Stimulated activated CD4-positive, alpha-beta T cell treated with anti-CD3 and anti-CD28 coated beads, Interleukin-4, amount 100 ng/mL, for 24 hours (primary cell): ENCODE measurements around the gene BCL10.

ENCODE experiments used
- DNase-seq: peaks from one replicate; pipeline ENCODE4 v3.0.0-alpha.2; 2020

Gene BCL10

GRCh38 chr1:85276215-85276977 lies at the start of gene BCL10:
Gene BCL10, minus strand, starts transcription at chr1:85276632. Its CDS starts 280 bp downstream, at chr1:85276352.
- DNase-seq, result peak; percentile 96

DNA sequence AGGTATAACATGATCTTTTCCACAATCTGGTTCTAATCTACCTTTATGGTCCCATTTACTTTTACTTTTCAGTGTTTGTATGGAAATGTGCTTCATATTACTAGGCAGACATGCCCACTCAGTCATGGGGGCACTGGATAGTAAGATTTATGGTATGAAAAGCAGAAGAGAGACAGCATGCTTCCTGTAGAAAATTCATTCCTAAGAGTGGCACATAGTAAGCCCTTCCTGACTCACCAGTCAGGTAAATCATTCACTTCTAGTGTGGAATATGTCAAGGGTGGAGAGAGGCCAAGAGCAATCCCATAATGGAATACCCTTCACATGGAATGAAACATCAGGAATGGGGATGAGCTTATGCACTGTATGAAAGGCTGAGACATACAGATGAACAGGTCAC lies 49.5 kb upstream of the BCL10 start:
- DNase-seq, result no peak

- no peak for DNase-seq
These were observed 47.3 kb upstream of the BCL10 start for GRCh38 chr1:85323770-85324169.

DNA sequence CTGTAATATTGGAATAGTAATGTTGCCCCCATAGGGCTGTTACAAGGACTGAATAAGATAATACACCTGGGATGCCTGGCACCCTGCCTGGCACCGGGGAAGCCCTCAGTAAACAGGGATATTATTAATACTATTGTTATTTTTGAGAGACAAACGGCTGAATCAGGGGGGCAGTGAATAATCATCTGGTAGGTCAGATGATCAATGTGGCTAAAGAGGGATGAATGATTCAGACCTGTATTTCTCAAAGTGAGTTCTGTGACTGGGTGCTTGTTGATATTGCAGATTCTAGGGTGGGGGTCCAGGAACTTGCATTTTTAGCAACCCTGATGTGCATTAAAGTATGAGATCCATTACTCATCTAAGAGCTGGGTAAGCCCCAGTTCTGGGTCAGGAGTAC lies 46.2 kb upstream of the BCL10 start:
- DNase-seq, result no peak

- peak; percentile 20 for DNase-seq
These were observed 45.0 kb upstream of the BCL10 start for GRCh38 chr1:85321237-85321964.

GRCh38 chr1:85320371-85321131 lies 44.1 kb upstream of the BCL10 start:
- no peak for DNase-seq

DNA sequence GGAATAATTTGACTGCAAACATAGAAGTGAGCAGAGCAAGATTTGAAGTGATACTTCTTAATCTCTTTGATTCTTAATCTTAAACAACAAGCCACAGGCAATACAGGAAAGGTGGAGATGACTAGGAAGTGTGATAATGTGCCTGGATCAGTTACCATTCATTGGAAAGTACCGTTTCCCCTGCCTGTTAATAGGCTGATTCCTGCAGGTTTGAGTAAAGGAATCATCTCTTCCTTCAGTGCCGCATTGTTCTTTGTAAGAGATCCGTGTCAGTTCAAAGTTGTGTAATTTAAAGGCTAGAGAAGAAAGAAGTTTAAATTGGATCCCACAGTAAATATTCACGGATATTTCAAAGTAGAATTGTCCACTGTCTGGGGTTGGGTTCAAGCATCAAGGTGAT lies 43.5 kb upstream of the BCL10 start:
- DNase-seq, result no peak

GRCh38 chr1:85319491-85319890 lies 43.1 kb upstream of the BCL10 start:
- no peak for DNase-seq

DNA sequence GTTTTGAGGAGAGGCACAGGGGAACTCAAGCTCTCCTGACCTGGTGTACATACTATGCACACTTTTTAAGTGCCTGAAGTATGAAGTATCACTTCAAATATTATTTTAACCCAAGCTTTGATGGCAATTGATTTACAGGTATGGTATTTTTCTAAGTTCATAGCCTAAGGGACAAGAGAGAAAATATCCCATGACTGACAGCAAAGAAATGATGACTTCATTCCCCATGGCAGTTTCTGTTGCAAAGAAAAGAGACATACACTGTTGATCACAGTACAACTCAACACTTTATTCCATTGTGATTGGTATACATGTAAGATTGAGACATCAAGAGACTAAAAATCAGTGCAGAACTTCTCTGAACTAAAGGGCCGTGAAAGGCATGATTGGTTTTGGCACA lies 41.8 kb upstream of the BCL10 start:
- no peak for DNase-seq

DNA sequence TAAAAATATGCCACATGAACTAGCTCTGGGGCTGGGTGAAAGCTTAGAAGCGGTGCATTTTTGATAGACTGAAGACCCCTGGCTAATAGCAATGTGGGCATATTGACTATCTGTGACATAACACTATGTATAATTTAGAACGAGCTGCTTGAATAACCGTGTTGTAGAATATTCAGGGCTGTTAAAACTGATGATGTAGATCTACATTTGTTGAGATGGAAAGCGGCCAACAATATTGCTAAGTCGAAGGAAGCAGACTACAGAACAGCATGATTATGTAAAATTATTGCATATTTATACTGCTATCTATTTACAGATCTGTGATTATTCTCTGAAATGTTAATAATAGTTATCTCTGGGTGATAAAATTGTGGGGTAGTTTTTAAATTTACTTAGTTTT lies 41.1 kb upstream of the BCL10 start:
- no peak for DNase-seq

DNA sequence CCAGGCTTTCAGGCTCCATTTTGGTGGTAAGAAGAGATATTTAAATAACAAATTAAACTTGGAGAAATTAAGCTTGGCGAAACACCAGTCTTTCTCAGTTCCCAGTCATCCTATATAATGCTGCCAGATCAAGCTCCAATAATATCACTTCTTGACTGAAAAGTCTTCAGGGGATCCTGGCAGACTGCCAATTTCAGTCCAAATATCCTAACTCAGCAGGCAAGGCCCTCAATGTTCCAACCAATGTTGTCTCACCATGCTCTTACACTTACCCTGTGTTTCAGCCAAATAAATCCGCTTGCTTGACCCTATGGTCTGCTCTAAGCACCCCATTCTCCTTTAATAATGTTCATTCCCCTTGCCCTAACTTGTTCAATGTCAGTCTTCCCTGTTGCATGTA lies 39.9 kb upstream of the BCL10 start:
- no peak for DNase-seq

- DNase-seq, result no peak
These were observed 39.4 kb upstream of the BCL10 start for GRCh38 chr1:85315789-85316188.

DNA sequence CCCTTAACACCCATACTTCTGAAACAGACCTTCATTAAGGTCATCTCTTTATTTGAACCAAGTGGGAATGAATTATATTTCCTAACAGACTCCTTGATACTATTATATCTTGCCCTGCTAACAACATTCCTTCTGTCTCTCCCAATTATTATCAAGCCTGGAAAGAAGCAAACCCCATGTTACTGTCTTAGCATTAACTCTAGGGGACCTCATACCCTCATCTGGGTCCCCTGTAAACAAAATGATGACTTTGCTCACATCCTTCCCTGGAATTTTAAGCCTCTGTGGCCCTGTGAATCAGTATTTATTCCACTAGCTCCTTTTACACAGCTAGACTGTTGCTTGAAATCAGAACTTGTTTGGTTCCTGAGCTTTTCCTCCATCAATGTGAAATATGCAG lies 38.3 kb upstream of the BCL10 start:
- no peak for DNase-seq

GRCh38 chr1:85313888-85314696 lies 37.7 kb upstream of the BCL10 start:
- no peak for DNase-seq

GRCh38 chr1:85311818-85312217 lies 35.4 kb upstream of the BCL10 start:
- DNase-seq, result no peak

GRCh38 chr1:85308833-85309350 lies 32.5 kb upstream of the BCL10 start:
- no peak for DNase-seq

DNA sequence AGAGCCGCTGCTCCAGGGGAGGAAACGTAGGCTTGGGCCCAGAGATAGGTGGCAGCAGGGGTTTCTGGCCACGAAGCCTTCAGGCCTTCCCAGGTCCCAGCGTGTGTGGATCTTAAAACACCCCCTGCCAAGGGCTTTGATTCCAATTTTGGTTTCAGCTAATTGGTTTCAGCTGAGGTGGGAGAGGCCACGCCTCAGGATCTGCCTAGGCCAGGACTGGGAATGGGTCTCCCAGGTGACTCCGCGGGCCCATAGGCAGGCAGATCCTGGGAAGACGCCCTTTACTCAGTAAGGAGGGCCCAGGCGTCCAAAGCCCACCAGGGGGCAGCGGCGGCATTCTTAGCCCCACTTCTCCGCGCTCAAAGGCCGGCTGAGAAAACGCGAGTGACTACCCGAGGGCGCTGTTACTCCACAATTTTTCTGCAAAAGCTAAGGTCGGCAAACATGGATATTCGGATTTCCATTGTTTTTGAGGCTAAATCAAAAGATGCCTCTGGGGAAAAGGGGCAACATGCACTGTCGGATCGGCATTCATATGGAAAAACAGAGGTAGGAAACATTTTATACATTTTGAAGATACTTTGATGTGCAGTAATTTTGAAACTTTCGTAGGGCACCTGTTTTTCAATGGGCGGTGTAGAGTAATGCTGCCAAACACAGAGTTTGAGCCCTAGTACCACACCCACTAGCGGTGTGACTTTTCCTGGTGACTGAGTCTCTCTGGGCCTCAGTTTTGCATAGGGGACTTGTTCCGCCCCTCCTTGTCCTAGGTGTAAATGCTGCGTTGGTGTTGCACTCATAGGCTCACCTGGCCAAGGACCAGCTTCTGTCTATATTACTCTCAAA lies 31.8 kb upstream of the BCL10 start:
- peak; percentile 67 for DNase-seq

DNA sequence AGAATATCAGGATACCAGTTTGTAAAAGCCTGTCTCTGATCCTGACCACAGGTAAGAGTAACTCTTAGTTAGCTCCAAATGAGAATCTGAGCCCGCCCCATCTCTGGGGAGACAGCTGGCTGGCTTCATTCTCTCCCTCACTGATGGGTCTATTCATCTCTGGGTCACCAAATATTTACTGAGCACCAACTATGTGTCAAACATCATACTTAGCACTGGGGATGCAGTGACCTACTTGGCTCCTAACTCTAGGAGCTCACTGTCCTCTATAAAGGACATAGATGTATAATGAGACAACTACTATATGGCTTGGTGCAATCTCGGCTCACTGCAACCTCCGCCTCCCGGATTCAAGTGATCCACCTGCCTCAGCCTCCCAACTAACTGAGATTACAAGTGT lies 29.8 kb upstream of the BCL10 start:
- DNase-seq, result no peak

DNA sequence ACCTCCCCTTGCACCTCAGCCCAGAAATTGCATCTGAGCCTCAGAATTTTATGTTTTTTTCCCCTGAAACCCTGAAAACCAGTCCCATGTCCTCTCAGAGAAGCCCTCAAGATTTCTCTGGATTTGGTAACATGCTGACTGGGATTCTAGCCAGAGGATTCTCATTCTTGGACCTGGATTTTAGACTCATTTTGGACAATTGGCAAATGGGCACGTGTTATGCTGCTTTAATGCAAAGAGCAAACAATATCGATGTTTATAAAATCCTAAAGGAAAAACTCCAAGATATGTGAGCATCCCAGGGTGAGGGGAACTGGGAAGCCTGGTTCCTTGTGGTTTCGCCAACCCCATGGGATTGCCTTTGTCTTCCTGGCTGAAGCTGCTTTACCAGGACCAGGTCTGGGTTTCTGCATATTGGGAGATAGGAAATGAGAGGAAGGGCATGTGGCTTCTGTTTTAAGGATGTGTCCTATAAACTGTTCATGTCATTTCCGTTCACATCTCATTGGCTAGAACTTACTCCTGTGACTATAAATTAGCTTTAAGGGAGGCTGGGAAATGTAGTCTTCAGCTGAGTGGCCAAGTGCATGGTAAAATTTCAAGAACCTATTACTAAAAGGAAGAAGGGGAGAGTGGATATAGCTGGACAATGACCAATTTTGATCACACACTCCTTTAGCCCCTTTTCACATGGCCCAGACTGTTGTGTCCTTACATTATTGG lies 27.2 kb upstream of the BCL10 start:
- DNase-seq, result no peak

- no peak for DNase-seq
These were observed 23.7 kb upstream of the BCL10 start for GRCh38 chr1:85300140-85300539.
